HUES6 (cell line): ENCODE results near the gene SGO2.

Experiments
- H3K27ac ChIP-seq: 2 replicates; pipeline ENCODE4 v1.7.0; 2013; ENCODE audit warnings: low read depth, mild to moderate bottlenecking, low read length, inconsistent platforms
- H3K27me3 ChIP-seq: 2 replicates; pipeline ENCODE4 v1.6.1; 2013; ENCODE audit warnings: low read length; ENCODE audit not compliant: control insufficient read depth, insufficient read depth
- H3K36me3 ChIP-seq: 2 replicates; pipeline ENCODE4 v1.6.1; 2013; ENCODE audit warnings: low read length; ENCODE audit not compliant: control insufficient read depth, insufficient read depth
- H3K4me1 ChIP-seq: 2 replicates; pipeline ENCODE4 v1.6.1; 2013; ENCODE audit warnings: low read length; ENCODE audit not compliant: control insufficient read depth, insufficient read depth
- H3K4me3 ChIP-seq: 2 replicates; pipeline ENCODE4 v1.5.1; 2013; ENCODE audit warnings: low read depth, low read length
- H3K9ac ChIP-seq: one replicate; pipeline ENCODE4 v1.6.1; 2013; ENCODE audit warnings: mild to moderate bottlenecking, low read length
- H3K9me3 ChIP-seq: 2 replicates; pipeline ENCODE4 v1.6.1; 2013; ENCODE audit warnings: low read depth, low read length; ENCODE audit not compliant: control insufficient read depth, insufficient read depth

Gene SGO2

DNA sequence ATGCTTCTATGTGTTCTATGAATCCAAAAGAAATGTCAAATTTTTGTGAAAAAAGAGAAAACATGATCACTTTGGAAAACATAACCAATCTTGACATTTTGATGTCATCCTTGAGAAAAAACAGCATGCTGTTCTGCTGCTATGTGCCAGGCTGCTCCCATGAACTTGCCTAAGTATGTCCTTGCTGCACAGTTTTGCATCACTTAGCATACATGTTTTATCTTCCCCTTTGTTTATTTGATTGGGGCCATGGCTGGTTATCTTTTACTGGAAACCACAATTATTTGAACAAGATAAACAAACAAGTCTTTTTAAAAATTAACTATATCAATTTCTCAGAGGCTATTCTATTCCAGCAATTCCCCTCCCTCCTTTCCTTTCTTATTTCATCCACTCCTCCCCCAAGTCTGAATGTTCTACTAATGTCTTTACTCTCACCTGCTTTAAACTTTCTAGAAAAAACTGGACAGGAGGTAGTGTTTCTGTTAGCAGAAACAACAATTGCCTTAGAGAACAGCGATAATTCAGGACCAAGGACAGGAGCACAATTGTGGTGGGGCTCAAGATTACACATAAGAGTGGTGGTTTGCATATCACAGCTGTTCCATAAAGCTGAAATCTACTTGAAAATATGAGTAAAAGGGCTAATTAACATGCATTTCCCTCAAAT is 66.5 kb downstream of the SGO2 start:
- no peak overlapping the region for H3K4me3 ChIP-seq
- no peaks in the 10 kb centered on the region; the same call in 1 of the 2 replicates for H3K27me3 ChIP-seq
- H3K36me3 ChIP-seq: no peaks in the 10 kb centered on the region
- no peak overlapping the region for H3K27ac ChIP-seq
- no peaks in the 10 kb centered on the region for H3K4me1 ChIP-seq
- no peak overlapping the region for H3K9ac ChIP-seq
- H3K9me3 ChIP-seq: no peaks in the 10 kb centered on the region

DNA sequence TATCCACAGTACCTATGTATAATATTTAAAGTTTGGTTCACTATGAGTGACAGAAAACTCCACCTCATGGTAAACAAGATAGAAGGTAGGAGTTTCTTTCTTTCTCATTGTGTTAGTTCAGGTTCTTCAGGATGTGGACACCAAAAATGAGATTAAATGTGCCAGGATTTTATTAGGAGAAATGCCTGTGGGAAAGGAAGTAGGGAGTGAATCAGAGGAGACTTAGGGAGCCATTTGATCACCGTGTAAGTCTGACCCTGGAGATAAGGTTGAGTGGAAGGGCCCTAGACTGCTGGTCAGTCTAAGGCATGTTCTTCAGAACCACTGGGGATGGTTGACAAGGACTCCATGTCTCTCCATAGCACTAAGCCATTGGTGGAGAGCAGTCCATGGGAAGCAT is 67.9 kb downstream of the SGO2 start:
- no peak overlapping the region for H3K9ac ChIP-seq
- H3K4me3 ChIP-seq: no peak overlapping the region
- H3K27ac ChIP-seq: no peak overlapping the region
- H3K9me3 ChIP-seq: no peaks in the 10 kb centered on the region
- no peaks in the 10 kb centered on the region; the same call in 1 of the 2 replicates for H3K27me3 ChIP-seq
- no peaks in the 10 kb centered on the region for H3K36me3 ChIP-seq
- no peaks in the 10 kb centered on the region for H3K4me1 ChIP-seq

DNA sequence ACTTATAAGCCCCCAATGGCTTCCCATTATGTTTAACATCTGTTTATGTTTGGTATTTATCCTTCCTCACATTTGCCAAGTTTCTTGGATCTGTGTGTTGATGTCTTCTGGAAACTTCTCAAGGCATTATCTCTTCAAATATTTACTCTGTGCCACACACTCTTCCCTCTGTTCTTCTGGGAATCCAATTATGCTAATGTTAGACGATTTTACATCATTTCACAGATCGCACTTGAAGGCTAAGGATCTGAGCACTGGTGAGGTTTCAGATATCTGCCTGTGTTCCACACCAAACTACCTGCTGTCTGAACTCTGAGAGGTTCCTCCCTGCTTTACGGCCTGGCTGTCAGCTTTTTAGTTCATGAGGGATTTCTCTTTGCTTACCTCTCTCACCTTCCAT is 69.9 kb downstream of the SGO2 start:
- Histone ChIP-seq H3K4me3 (no peak overlapping the region), H3K9me3 (no peaks in the 10 kb centered on the region), H3K4me1 (no peaks in the 10 kb centered on the region), H3K36me3 (no peaks in the 10 kb centered on the region), H3K27me3 (no peaks in the 10 kb centered on the region), H3K27ac (no peak overlapping the region), H3K9ac (no peak overlapping the region)

DNA sequence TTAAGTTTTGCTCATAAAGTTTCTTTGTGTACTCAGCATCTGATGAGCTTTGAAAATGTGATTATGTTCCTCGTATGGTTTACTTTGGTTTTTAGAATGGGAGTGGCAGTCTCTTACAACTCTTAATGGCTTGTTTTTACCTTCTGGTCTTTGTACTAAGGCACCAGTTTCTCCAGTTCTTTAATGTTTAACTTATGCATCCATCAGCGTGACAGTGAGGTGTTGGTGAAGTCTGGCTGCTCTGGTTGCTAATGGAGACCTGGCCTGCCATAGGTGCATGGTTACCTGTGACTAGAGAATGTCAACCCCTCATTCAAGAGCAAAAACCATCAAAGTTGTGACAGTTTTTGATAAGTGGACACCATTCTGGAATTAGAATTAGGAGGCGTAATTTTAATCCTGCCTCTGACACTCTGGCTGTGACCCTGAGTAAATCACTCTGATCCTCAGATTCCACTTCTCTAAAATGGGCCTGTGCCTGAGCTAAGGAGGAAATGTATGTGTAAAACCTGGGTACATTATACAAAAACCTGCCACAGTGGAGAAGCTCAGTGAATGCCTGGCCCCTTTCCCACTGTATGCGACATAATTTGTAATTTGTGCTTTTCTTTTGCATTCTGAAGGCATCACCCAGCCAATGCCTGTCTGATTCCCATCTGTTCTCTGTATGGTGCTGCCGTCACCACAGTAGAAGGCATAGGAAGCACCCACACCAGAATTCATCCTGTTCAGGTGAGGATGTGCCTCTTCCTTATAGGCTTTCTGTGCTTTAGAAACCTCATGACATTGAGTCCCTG is 71.0 kb downstream of the SGO2 start:
- no peaks in the 10 kb centered on the region for H3K9me3 ChIP-seq

DNA sequence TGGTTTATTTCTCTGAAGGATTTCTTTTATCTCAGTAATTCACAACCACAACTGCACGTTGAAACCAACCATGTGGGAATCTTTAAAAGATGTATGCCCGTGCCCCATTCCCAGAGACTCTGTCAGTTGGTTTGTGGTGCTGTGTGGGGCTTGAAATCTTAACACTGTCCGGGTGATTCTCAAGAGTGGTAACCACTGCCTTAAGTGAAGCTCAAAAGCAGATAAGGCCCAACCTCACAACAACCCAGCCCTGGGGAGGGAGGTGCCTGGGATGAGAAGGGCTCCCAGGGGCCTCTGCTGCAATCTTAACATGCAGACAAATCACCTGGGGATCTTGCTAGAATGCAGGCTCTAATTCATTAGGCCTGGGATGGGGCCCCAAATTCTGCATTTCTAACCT is 73.2 kb downstream of the SGO2 start:
- no peaks in the 10 kb centered on the region for H3K4me1 ChIP-seq
- no peaks in the 10 kb centered on the region for H3K9me3 ChIP-seq
- no peak overlapping the region for H3K27ac ChIP-seq
- H3K9ac ChIP-seq: no peak overlapping the region
- no peaks in the 10 kb centered on the region for H3K27me3 ChIP-seq
- H3K36me3 ChIP-seq: no peaks in the 10 kb centered on the region
- no peak overlapping the region for H3K4me3 ChIP-seq

More for the DNA sequence above, 71.0 kb downstream of the SGO2 start:
- Histone ChIP-seq H3K27me3 (no peaks in the 10 kb centered on the region), H3K9ac (no peak overlapping the region), H3K27ac (no peak overlapping the region), H3K4me3 (no peak overlapping the region), H3K4me1 (no peaks in the 10 kb centered on the region), H3K36me3 (no peaks in the 10 kb centered on the region)

DNA sequence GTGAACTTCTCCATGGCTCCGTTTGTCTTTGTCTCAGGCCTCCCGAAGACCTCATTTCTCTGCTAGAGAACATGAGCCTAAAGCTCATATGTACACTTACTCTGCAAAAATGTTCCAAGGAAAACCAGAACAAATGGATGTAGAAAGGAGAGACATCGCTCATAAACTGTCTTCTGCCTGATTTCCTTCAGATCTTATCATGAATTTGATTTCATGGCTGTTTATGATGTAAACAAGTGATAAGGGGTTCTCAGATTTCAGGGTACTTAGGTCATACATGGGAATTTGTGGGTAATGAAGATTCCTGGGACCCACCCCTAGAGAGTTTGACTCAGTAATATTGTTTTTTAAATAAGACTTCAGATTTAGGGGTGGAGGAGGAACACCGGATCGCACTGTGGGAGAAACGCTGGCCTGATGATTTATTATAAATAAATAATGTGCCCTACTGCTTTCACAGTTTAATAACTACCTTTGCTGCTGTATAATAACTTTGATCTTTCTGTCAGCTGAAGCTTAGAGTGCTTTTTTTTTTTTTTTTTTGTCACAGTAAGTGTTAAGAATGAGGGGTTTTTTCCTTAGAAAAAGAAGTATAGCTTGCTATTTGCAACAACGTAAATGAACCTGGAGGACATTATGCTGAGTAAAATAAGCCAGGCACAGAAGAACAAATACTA is 74.7 kb downstream of the SGO2 start:
- H3K36me3 ChIP-seq: no peaks in the 10 kb centered on the region
- H3K27ac ChIP-seq: no peak overlapping the region
- no peaks in the 10 kb centered on the region for H3K27me3 ChIP-seq
- H3K9me3 ChIP-seq: no peaks in the 10 kb centered on the region
- H3K4me1 ChIP-seq: no peaks in the 10 kb centered on the region
- no peak overlapping the region for H3K4me3 ChIP-seq
- H3K9ac ChIP-seq: no peak overlapping the region

DNA sequence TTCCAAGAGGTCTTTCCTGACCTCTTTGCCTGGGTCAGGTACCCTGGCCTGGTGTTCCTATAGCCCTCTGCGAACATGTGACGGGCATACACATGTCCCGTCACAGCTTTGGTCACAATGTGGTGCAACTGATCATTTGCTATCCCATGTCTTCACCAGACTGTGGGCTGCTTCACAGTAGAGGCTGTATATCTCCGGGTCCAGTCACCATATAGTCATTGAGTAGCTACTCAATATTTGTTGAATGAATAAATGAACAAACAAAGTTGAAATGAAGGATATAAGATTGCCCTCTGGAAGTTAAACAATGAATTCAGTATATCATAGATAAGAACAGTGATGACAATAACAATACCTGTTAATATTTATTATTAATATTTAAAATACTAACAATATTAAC is 76.6 kb downstream of the SGO2 start:
- Histone ChIP-seq H3K9ac (no peak overlapping the region), H3K4me1 (no peaks in the 10 kb centered on the region), H3K9me3 (no peaks in the 10 kb centered on the region), H3K27ac (no peak overlapping the region), H3K36me3 (no peaks in the 10 kb centered on the region), H3K4me3 (no peak overlapping the region), H3K27me3 (no peaks in the 10 kb centered on the region)

DNA sequence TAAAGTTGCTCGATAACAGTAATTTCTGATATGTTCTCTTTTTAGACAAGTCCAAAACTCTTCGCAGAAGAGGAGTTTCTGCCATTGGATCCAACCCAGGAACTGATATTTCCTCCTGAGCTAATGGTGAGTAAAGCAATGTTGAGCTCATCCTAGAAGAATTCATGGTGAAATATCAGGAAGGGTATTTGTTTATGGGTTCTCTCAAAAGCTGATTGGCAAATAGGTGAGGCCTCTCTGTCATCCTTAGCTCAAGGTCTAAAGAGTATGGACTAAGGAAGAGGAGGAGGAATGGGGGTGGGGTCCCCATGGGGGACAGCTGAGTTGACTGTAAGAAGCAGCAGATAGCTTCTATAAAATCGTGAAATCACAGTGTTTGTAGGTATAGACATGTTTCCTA is 78.0 kb downstream of the SGO2 start:
- no peaks in the 10 kb centered on the region for H3K4me1 ChIP-seq
- H3K4me3 ChIP-seq: no peak overlapping the region
- H3K9ac ChIP-seq: no peak overlapping the region
- no peaks in the 10 kb centered on the region for H3K36me3 ChIP-seq
- H3K9me3 ChIP-seq: no peaks in the 10 kb centered on the region
- H3K27me3 ChIP-seq: no peaks in the 10 kb centered on the region
- H3K27ac ChIP-seq: no peak overlapping the region

DNA sequence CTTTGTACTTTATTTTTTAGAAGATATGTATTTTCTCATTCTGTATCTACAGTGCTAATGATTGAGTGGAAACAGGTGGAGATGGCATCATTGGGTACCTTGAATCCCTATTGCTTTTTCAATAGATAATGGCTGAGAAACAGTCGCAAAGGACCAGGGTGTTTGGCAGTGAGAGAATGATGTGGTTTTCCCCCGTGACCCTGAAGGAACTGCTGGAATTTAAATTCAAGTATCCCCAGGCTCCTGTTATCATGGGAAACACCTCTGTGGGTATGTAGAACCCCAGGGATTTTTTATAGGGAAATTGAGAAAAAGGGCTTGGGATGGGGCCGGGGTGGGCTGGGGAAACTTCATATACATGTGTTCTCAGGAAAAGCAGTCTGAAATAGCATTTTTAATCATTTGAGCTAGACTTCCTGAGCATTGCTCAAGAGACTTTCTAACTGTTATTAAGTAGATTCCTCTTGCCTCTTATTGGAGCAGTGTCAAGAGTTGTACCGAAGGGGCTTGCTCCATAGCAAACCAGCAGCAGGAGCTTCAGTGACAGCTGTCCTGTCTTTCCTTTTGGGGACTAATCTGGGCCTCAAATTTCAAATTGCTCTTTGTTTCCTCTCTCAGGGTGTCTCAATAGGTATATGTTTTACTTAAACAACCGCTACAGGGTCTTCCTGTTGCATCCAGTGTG is 78.7 kb downstream of the SGO2 start:
- no peaks in the 10 kb centered on the region for H3K27me3 ChIP-seq
- no peak overlapping the region for H3K4me3 ChIP-seq
- H3K36me3 ChIP-seq: no peaks in the 10 kb centered on the region
- no peak overlapping the region for H3K27ac ChIP-seq
- no peak overlapping the region for H3K9ac ChIP-seq
- H3K4me1 ChIP-seq: no peaks in the 10 kb centered on the region
- no peaks in the 10 kb centered on the region for H3K9me3 ChIP-seq

DNA sequence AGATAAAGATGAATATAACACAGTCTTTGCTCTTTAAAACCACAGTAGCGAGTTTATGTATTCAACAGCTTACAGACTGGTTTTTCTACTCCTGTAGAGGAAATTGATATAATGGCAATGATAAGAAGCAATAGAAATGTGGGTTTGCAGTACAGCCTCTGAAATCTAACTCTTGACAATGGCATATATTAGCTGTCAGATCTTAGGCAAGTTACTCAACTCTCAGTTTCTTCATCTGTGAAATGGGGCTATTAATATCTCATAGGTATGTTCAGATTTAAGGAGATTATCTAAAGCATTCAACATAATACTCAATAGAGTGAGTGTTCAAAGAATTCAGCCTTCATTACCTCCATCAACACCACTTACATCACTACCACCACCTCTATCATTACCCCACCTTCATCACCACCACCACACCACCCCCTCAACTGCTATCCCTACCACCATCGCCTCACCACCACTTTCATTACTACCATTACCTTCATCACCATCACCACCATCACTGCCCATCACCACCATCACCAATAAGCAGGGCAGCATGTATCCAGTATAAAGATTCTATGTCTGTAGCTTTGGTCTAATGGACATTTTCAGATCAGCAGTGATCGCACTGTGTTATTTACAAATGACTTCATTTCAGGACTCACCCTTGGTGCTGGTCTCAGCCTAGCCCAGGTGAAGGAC is 82.5 kb downstream of the SGO2 start:
- Histone ChIP-seq H3K9me3 (no peaks in the 10 kb centered on the region), H3K4me3 (no peak overlapping the region), H3K4me1 (no peaks in the 10 kb centered on the region), H3K27ac (no peak overlapping the region), H3K36me3 (no peaks in the 10 kb centered on the region), H3K27me3 (no peaks in the 10 kb centered on the region), H3K9ac (no peak overlapping the region)
